Stimulated activated naive CD4-positive, alpha-beta T cell (primary cell): ENCODE data around the gene SLC19A2.
"Not testable (repeated sequence)": the region's sequence is repeated elsewhere in the genome, so short reads cannot be mapped to it uniquely, and the experiment has no call there.

Experiments
- DNase-seq, 6 experiments: peaks; one replicate each; lab custom pipeline; 2025; lab: John Stamatoyannopoulos, UW

SLC19A2 gene

GRCh38 chr1:169508432-169509338, 22.9 kb upstream of the SLC19A2 start:
- DNase-seq: no peak

GRCh38 chr1:169507413-169507812, 21.7 kb upstream of the SLC19A2 start:
- DNase-seq: no peak

GRCh38 chr1:169503601-169504000, 17.9 kb upstream of the SLC19A2 start:
- not testable (repeated sequence) for DNase-seq

- DNase-seq: no peak
Measured at GRCh38 chr1:169499807-169500206, 14.1 kb upstream of the SLC19A2 start.

GRCh38 chr1:169497317-169497716, 11.6 kb upstream of the SLC19A2 start:
- DNase-seq: no peak

- DNase-seq: no peak
Measured at GRCh38 chr1:169495916-169496315, 10.2 kb upstream of the SLC19A2 start.

GRCh38 chr1:169495046-169495775, 9.5 kb upstream of the SLC19A2 start:
- DNase-seq: no peak

GRCh38 chr1:169494343-169494742, 8.6 kb upstream of the SLC19A2 start:
- no peak for DNase-seq

- no peak for DNase-seq
Measured at GRCh38 chr1:169493251-169493650, 7.5 kb upstream of the SLC19A2 start.

- no peak for DNase-seq
Measured at GRCh38 chr1:169491845-169492281, 6.1 kb upstream of the SLC19A2 start.

- no peak for DNase-seq
Measured at GRCh38 chr1:169488157-169488556, 2.4 kb upstream of the SLC19A2 start.

- no peak for DNase-seq
Measured at GRCh38 chr1:169487561-169487960, 1.8 kb upstream of the SLC19A2 start.

GRCh38 chr1:169487133-169487532, 1.4 kb upstream of the SLC19A2 start:
- DNase-seq: no peak

- DNase-seq: peak in 1 of 6 experiments; percentile 25
Measured at GRCh38 chr1:169486281-169487051, 722 bp upstream of the SLC19A2 start.

GRCh38 chr1:169484683-169485430, 887 bp downstream of the SLC19A2 start:
- DNase-seq: peak in 4 of 6 experiments; percentile 19 to 58 (median 34)

- DNase-seq: no peak
Measured at GRCh38 chr1:169484101-169484500, 1.6 kb downstream of the SLC19A2 start.

GRCh38 chr1:169483500-169483966, 2.2 kb downstream of the SLC19A2 start:
- DNase-seq: no peak

- DNase-seq: no peak
Measured at GRCh38 chr1:169479363-169480066, 6.2 kb downstream of the SLC19A2 start.

GRCh38 chr1:169478094-169478672, 7.6 kb downstream of the SLC19A2 start:
- no peak for DNase-seq

GRCh38 chr1:169475806-169476387, 9.8 kb downstream of the SLC19A2 start:
- DNase-seq: no peak
